Measurements from ENCODE around the gene HOXC4.
"Not testable (repeated sequence)": the region's sequence is repeated elsewhere in the genome, so short reads cannot be mapped to it uniquely, and the experiment has no call there.

Gene HOXC4

GRCh38 chr12:54039417-54040147 is 14.1 kb upstream of the HOXC4 start:
- H3K4me3 ChIP-seq (ENCODE audit: low read depth, low read length) = no peak overlapping the region

- no peak overlapping the region for H3K4me3 ChIP-seq (ENCODE audit: low read depth, low read length)
Observed at GRCh38 chr12:54040148-54040494, 13.5 kb upstream of the HOXC4 start.

- H3K4me3 ChIP-seq (ENCODE audit: low read depth, low read length) = no peak overlapping the region
Observed at GRCh38 chr12:54040648-54041047, 13.0 kb upstream of the HOXC4 start.

GRCh38 chr12:54041097-54041690 is 12.4 kb upstream of the HOXC4 start:
- no peak overlapping the region for H3K4me3 ChIP-seq (ENCODE audit: low read depth, low read length)

- H3K4me3 ChIP-seq (ENCODE audit: low read depth, low read length) = not testable (repeated sequence)
Observed at GRCh38 chr12:54042033-54042432, 11.6 kb upstream of the HOXC4 start.

- no peak overlapping the region for H3K4me3 ChIP-seq (ENCODE audit: low read depth, low read length)
Observed at GRCh38 chr12:54042970-54043853, 10.4 kb upstream of the HOXC4 start.

GRCh38 chr12:54044425-54045103 is 9.1 kb upstream of the HOXC4 start:
- H3K4me3 ChIP-seq (ENCODE audit: low read depth, low read length) = no peak overlapping the region

- no peak overlapping the region for H3K4me3 ChIP-seq (ENCODE audit: low read depth, low read length)
Observed at GRCh38 chr12:54045401-54045800, 8.2 kb upstream of the HOXC4 start.

GRCh38 chr12:54045868-54046521 is 7.6 kb upstream of the HOXC4 start:
- H3K4me3 ChIP-seq (ENCODE audit: low read depth, low read length) = no peak overlapping the region

GRCh38 chr12:54046809-54047159 is 6.9 kb upstream of the HOXC4 start:
- no peak overlapping the region for H3K4me3 ChIP-seq (ENCODE audit: low read depth, low read length)

GRCh38 chr12:54047160-54047963 is 6.3 kb upstream of the HOXC4 start:
- no peak overlapping the region for H3K4me3 ChIP-seq (ENCODE audit: low read depth, low read length)

GRCh38 chr12:54047964-54048303 is 5.7 kb upstream of the HOXC4 start:
- H3K4me3 ChIP-seq (ENCODE audit: low read depth, low read length) = no peak overlapping the region

- no peak overlapping the region for H3K4me3 ChIP-seq (ENCODE audit: low read depth, low read length)
Observed at GRCh38 chr12:54048406-54049093, 5.1 kb upstream of the HOXC4 start.

GRCh38 chr12:54049108-54049507 is 4.5 kb upstream of the HOXC4 start:
- no peak overlapping the region for H3K4me3 ChIP-seq (ENCODE audit: low read depth, low read length)

- H3K4me3 ChIP-seq (ENCODE audit: low read depth, low read length) = no peak overlapping the region
Observed at GRCh38 chr12:54050482-54050810, 3.2 kb upstream of the HOXC4 start.

GRCh38 chr12:54051026-54051842 is 2.4 kb upstream of the HOXC4 start:
- no peak overlapping the region for H3K4me3 ChIP-seq (ENCODE audit: low read depth, low read length)

GRCh38 chr12:54051874-54052437 is 1.7 kb upstream of the HOXC4 start:
- H3K4me3 ChIP-seq (ENCODE audit: low read depth, low read length) = no peak overlapping the region

GRCh38 chr12:54052438-54053002 is 1.1 kb upstream of the HOXC4 start:
- no peak overlapping the region for H3K4me3 ChIP-seq (ENCODE audit: low read depth, low read length)
